ENCODE measurements around the gene ERRFI1.

GRCh38 chr1:7992885-7993284, 33.2 kb downstream of the ERRFI1 start:
- no peak for TF ChIP-seq CTCF (IDR thresholded peaks at IDR 0.05; ENCODE audit: low read depth, low read length)
- no peak for TF ChIP-seq EZH2phosphoT487 (IDR thresholded peaks at IDR 0.05; ENCODE audit: low read depth)
